VCaP (cell line): ENCODE results near the gene WDR70.

ENCODE experiments used
- H3K27ac ChIP-seq: fragments of 450-650 bp; 2 replicates; pipeline ENCODE4 v1.5.1; 2017
- TF ChIP-seq, protein P1 (sequence below): fragments of 450-650 bp; conservative IDR thresholded peaks from 2 replicates; pipeline ENCODE4 v1.5.1; 2017; ENCODE audit warnings: mild to moderate bottlenecking, moderate library complexity

WDR70 gene

DNA sequence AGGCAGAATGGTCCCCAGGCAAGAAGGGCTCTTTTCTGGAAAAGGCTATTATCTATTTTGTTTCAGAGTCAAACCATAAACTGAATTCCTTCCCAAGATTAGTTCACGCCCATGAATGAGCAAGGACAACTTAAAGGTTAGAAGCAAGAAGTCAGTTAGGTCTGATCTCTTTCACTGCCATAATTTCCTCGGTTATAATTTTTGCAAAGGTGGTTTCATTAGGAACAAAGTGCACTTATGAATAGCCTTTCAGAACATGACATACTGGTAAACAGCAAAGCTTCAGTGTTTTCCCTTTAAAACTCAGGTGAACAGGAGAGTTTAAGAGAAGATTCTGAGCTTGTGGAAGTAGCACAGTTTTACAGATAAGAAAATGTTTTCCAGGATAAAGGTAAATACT, 282.8 kb downstream of the WDR70 start:
- TF ChIP-seq, protein P1, sequence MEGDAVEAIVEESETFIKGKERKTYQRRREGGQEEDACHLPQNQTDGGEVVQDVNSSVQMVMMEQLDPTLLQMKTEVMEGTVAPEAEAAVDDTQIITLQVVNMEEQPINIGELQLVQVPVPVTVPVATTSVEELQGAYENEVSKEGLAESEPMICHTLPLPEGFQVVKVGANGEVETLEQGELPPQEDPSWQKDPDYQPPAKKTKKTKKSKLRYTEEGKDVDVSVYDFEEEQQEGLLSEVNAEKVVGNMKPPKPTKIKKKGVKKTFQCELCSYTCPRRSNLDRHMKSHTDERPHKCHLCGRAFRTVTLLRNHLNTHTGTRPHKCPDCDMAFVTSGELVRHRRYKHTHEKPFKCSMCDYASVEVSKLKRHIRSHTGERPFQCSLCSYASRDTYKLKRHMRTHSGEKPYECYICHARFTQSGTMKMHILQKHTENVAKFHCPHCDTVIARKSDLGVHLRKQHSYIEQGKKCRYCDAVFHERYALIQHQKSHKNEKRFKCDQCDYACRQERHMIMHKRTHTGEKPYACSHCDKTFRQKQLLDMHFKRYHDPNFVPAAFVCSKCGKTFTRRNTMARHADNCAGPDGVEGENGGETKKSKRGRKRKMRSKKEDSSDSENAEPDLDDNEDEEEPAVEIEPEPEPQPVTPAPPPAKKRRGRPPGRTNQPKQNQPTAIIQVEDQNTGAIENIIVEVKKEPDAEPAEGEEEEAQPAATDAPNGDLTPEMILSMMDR: no peak
- H3K27ac ChIP-seq: no peak overlapping the region

DNA sequence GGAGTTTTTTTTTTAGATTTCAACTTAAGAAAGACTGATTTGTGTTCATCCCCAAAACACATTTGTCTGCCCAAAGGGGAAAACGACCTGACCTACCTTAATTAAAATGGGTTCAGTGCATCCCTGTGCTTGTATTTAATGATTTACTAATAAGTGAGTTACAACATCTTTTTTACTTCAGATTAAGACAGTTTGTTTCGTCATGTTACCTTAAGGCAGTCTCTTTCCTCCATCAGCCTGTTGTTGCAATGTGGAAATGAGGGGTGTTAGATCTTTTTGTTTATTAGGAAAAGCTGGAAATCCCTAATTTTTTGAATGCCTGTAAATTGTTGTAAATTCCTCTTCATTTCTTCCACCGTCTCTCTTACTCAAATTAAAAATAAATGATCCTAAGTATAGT, 283.2 kb downstream of the WDR70 start:
- TF ChIP-seq, protein P1: no peak
- no peak overlapping the region for H3K27ac ChIP-seq

DNA sequence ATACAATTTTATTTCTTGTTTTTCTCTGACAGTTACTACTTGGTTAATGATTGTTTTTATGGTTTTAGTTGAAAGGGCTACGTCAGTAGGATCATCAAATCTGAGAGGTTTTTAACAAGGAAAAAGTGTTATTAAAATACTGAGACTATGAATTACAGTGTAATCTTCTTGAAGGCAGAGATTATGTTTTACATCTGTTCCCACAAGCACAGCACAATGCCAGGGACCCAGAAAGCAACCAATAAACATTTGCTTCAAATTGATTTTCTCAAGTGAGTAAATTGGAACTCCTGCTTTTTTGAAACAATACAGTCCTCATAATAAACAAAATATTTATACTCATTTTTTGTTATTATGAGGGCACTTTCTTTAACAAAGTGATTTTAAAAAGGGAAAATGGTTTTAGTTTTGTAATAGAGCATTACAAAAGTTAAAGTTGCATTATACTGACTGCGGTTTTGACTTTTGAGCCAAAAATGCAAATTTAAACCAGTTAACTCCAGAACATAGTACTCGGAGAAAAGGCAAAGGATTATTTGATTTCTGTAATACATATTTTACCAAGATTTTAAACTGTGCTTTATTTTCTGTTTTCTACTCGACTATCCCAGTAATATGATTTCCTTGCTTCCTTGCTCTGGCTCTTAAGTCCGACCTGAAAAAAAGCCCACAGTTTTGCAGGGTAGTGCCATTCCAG, 283.8 kb downstream of the WDR70 start:
- TF ChIP-seq, protein P1: no peak
- H3K27ac ChIP-seq: no peak overlapping the region

DNA sequence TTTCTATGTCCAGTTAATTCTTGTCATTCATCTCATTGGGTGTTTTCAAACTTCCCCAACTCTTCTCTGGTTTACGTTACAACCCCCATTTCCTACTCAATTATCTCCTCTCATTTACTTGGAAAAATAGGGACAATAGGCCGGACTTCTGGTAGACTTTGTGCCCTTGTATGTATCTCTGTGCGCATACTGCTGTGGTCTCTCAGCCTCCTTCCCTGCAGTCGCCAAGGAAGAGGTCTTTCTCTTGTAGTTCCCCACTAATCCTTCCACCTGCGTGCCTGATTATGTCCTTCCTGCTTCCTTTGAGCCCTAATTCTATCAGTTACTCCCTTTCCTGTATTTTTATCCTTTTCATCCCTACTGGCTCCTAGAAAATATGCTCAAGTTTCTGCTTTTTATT, 284.4 kb downstream of the WDR70 start:
- H3K27ac ChIP-seq: no peak overlapping the region
- TF ChIP-seq, protein P1: no peak

DNA sequence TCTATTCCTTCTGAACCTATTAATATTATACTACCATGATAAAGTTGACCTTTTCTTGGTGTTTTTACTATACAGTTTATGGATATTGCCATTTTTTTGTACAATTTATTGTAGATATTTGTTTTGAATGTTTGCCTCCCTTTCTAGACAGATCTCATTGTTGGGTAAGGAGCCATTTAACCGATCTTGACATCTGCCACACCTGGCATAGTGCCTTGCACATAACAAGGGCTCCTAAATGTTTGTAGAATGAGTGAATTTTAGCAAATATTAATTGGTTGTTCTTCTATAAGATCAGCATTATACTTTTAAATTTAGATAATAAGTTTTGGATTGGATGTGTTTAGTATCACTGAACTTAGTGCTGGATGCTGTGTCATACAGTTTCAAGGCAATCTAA, 285.4 kb downstream of the WDR70 start:
- TF ChIP-seq, protein P1: no peak
- no peak overlapping the region for H3K27ac ChIP-seq

DNA sequence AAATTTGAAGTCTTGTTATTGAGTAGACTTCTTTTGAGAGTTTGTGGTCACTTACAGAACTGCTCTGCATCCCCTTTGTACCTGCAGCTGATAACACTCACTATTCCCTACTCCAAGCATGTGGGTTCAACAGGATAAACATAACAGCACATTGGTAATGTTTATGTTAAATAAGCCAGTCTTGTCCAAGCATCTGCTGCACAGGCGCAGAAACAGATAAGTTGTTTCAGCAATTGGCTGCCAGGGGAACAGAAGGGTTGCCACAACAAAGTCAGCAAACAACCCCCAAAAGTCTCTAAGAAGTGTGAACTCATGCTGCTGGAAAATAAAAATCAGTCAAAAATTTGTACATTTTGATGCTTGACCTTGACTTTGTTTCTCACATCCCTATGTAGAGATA, 286.2 kb downstream of the WDR70 start:
- TF ChIP-seq, protein P1: no peak
- H3K27ac ChIP-seq: no peak overlapping the region

DNA sequence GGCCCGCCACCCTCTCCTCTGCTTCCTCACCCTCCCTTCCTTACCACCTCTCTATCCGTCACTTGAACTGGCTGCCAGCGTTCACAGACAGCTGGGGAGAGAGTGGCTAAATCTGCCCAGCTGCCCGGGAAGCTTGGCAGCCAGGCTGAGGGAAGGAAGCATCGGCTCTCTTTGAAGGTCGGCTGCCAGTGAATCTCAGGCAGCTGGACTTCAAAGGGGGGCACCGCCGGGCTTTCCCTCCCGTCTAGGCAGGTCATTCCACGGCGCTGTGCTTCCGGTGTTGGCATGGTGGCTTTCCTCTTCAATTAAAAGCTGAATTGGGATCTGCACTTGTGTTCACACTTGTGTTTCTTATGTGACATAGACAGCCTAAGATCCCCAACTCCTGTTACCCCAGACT, 286.8 kb downstream of the WDR70 start:
- TF ChIP-seq, protein P1: no peak
- H3K27ac ChIP-seq: no peak overlapping the region
